Activated CD8-positive, alpha-beta memory T cell treated with anti-CD3 and anti-CD28 coated beads, Interleukin-2, amount 50 U/mL, for 24 hours (primary cell): ENCODE data around the gene GGTLC1.
"Not testable (repeated sequence)": the region's sequence is repeated elsewhere in the genome, so short reads cannot be mapped to it uniquely, and the experiment has no call there.

ENCODE experiments used
- DNase-seq: peaks from one replicate; pipeline ENCODE4 v3.0.0-alpha.2; 2020; ENCODE audit errors: extremely low read depth

The GGTLC1 gene

GRCh38 chr20:23994001-23994633 is 5.5 kb upstream of the GGTLC1 start:
- DNase-seq: not testable (repeated sequence)

- not testable (repeated sequence) for DNase-seq
These were observed 4.9 kb upstream of the GGTLC1 start for GRCh38 chr20:23993440-23993839.

- not testable (repeated sequence) for DNase-seq
These were observed 1.7 kb upstream of the GGTLC1 start for GRCh38 chr20:23990296-23990695.

- not testable (repeated sequence) for DNase-seq
These were observed 387 bp upstream of the GGTLC1 start for GRCh38 chr20:23988966-23989365.

GRCh38 chr20:23986716-23987115 is 1.9 kb downstream of the GGTLC1 start:
- DNase-seq: not testable (repeated sequence)

GRCh38 chr20:23986310-23986709 is 2.3 kb downstream of the GGTLC1 start:
- DNase-seq: not testable (repeated sequence)

GRCh38 chr20:23985790-23986225 is 2.8 kb downstream of the GGTLC1 start:
- DNase-seq: not testable (repeated sequence)

GRCh38 chr20:23985066-23985789 is 3.4 kb downstream of the GGTLC1 start:
- not testable (repeated sequence) for DNase-seq

GRCh38 chr20:23984476-23985023 is 4.0 kb downstream of the GGTLC1 start:
- DNase-seq: not testable (repeated sequence)

- not testable (repeated sequence) for DNase-seq
These were observed 6.2 kb downstream of the GGTLC1 start for GRCh38 chr20:23982112-23983018.

GRCh38 chr20:23981526-23981925 is 7.1 kb downstream of the GGTLC1 start:
- not testable (repeated sequence) for DNase-seq

- not testable (repeated sequence) for DNase-seq
These were observed 7.6 kb downstream of the GGTLC1 start for GRCh38 chr20:23981014-23981413.

- not testable (repeated sequence) for DNase-seq
These were observed 8.4 kb downstream of the GGTLC1 start for GRCh38 chr20:23979899-23980811.

GRCh38 chr20:23979380-23979779 is 9.2 kb downstream of the GGTLC1 start:
- DNase-seq: not testable (repeated sequence)

- DNase-seq: not testable (repeated sequence)
These were observed 10.1 kb downstream of the GGTLC1 start for GRCh38 chr20:23978457-23978856.

GRCh38 chr20:23974966-23975365 is 13.6 kb downstream of the GGTLC1 start:
- no peak for DNase-seq

GRCh38 chr20:23971310-23971709 is 17.3 kb downstream of the GGTLC1 start:
- DNase-seq: no peak

GRCh38 chr20:23970049-23970448 is 18.5 kb downstream of the GGTLC1 start:
- no peak for DNase-seq

GRCh38 chr20:23967616-23967979 is 21.0 kb downstream of the GGTLC1 start:
- no peak for DNase-seq

- DNase-seq: no peak
These were observed 21.5 kb downstream of the GGTLC1 start for GRCh38 chr20:23966927-23967615.
